GM12892 (cell line): ENCODE data around the gene TBCD.

Source experiments
- POLR2A ChIP-seq: IDR thresholded peaks from 2 replicates; pipeline ENCODE4 v1.6.1; 2011; ENCODE audit warnings: low read depth, low read length, control low read depth
- POLR2AphosphoS5 ChIP-seq: IDR thresholded peaks from 2 replicates; pipeline ENCODE4 v1.6.1; 2011; ENCODE audit warnings: low read depth, low read length, control low read depth
- TAF1 ChIP-seq: IDR thresholded peaks from 2 replicates; pipeline ENCODE4 v1.6.1; 2011; ENCODE audit warnings: low read depth, mild to moderate bottlenecking, control low read depth, low read length, borderline replicate concordance

DNA sequence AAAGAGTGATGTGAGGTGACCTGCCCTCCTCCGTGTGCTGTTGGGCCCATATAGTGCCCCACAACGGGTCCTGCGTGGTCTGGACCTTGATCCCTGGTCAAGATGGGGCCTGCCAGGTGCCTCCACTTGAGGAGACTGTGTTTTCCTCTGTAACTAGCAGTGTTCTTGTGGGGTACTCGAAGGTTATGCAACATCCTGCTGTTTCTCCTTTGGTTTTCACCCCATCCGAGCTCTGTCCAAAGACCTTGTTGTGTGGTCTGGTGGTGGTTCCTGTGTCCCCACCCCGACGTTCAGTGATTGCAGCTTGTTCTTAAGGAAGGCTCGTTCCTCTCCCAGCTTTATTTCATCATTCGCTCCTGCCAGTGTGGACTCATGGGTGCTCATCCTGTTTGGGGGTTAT, 126.7 kb downstream of the TBCD start:
- TF ChIP-seq POLR2AphosphoS5 (no peak), POLR2A (no peak), TAF1 (no peak)
